Measurements from ENCODE around the gene CALU.

Gene CALU

DNA sequence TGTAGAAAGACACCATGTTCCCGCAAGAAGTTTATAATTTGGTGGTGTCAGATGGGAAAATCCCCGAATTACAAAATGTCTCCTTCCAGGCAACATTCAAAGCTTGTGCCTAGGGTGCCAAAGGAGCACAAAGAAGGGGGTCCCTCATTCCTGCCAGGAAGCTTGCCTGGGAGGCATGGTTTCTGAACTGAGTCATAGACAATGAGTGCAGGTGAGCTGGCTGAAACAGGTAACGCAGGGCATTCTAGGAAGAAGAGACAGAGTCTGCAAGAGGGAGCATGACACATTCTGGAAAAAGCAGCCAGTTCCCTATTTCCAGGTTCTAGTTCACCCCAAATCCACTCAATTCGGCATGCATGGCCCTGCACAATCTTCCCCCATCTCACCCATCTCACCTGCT lies 11.9 kb upstream of the CALU start:
- no peaks in the 10 kb centered on the region for H3K9me3 ChIP-seq (ENCODE audit: control insufficient read depth, insufficient read depth, low read depth, low read length)
- CTCF ChIA-PET, result interaction anchor here (0.6 kb wide), 1 partner anchor 46 kb away, joined by 4 read pairs; no protein-coding TSS in a partner anchor
- H3K4me3 ChIP-seq (ENCODE audit: low read depth, low read length), result no peak overlapping the region
- no peaks in the 10 kb centered on the region for H3K36me3 ChIP-seq (ENCODE audit: control insufficient read depth in 2 of 2, insufficient read depth in 1 of 2, low read length in 2 of 2)
- TF ChIP-seq, protein P1, sequence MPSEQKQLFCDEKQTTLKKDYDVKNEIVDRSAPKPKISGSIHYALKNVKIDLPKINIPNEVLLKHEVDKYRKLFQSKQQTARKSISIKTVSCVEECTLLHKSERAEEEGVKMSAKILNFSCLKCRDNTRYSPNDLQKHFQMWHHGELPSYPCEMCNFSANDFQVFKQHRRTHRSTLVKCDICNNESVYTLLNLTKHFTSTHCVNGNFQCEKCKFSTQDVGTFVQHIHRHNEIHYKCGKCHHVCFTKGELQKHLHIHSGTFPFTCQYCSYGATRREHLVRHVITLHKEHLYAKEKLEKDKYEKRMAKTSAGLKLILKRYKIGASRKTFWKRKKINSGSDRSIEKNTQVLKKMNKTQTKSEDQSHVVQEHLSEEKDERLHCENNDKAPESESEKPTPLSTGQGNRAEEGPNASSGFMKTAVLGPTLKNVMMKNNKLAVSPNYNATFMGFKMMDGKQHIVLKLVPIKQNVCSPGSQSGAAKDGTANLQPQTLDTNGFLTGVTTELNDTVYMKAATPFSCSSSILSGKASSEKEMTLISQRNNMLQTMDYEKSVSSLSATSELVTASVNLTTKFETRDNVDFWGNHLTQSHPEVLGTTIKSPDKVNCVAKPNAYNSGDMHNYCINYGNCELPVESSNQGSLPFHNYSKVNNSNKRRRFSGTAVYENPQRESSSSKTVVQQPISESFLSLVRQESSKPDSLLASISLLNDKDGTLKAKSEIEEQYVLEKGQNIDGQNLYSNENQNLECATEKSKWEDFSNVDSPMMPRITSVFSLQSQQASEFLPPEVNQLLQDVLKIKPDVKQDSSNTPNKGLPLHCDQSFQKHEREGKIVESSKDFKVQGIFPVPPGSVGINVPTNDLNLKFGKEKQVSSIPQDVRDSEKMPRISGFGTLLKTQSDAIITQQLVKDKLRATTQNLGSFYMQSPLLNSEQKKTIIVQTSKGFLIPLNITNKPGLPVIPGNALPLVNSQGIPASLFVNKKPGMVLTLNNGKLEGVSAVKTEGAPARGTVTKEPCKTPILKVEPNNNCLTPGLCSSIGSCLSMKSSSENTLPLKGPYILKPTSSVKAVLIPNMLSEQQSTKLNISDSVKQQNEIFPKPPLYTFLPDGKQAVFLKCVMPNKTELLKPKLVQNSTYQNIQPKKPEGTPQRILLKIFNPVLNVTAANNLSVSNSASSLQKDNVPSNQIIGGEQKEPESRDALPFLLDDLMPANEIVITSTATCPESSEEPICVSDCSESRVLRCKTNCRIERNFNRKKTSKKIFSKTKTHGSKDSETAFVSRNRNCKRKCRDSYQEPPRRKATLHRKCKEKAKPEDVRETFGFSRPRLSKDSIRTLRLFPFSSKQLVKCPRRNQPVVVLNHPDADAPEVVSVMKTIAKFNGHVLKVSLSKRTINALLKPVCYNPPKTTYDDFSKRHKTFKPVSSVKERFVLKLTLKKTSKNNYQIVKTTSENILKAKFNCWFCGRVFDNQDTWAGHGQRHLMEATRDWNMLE (tag by site-specific recombination; conservative IDR thresholded peaks at IDR 0.05; ENCODE audit: low read depth), result no peak
- TF ChIP-seq ZNF510 (tag by site-specific recombination; IDR thresholded peaks at IDR 0.05; ENCODE audit: insufficient replicate concordance), result no peak
- TF ChIP-seq ZNF704 (tag by site-specific recombination; IDR thresholded peaks at IDR 0.05), result no peak
- TF ChIP-seq TCF7L2 (IDR thresholded peaks at IDR 0.05; ENCODE audit: borderline replicate concordance, low read depth, low read length), result no peak
- no peak for TF ChIP-seq ZBTB20 (tag by site-specific recombination; IDR thresholded peaks at IDR 0.05)
- no peak for TF ChIP-seq ZSCAN5A (tag by site-specific recombination; IDR thresholded peaks at IDR 0.05)
- no peak for TF ChIP-seq GLIS1 (tag by site-specific recombination; IDR thresholded peaks at IDR 0.05)
- TF ChIP-seq OVOL3 (tag by site-specific recombination; IDR thresholded peaks at IDR 0.05), result no peak
- TF ChIP-seq ZNF549 (tag by site-specific recombination; IDR thresholded peaks at IDR 0.05), result no peak
- no peak for TF ChIP-seq KLF8 (tag by site-specific recombination; IDR thresholded peaks at IDR 0.05)
- TF ChIP-seq GLI4 (tag by site-specific recombination; IDR thresholded peaks at IDR 0.05), result no peak
- no peak for TF ChIP-seq ZNF610 (tag by site-specific recombination; IDR thresholded peaks at IDR 0.05; ENCODE audit: borderline replicate concordance)
- no peak for TF ChIP-seq ZNF426 (tag by site-specific recombination; IDR thresholded peaks at IDR 0.05)
- no peaks in the 10 kb centered on the region for H3K4me1 ChIP-seq (ENCODE audit: control insufficient read depth, insufficient read depth, low read length)
- no peak overlapping the region for H3K27ac ChIP-seq (ENCODE audit: extremely low read depth, low read depth, low read length)
- POLR2A ChIA-PET, result no interaction called here

DNA sequence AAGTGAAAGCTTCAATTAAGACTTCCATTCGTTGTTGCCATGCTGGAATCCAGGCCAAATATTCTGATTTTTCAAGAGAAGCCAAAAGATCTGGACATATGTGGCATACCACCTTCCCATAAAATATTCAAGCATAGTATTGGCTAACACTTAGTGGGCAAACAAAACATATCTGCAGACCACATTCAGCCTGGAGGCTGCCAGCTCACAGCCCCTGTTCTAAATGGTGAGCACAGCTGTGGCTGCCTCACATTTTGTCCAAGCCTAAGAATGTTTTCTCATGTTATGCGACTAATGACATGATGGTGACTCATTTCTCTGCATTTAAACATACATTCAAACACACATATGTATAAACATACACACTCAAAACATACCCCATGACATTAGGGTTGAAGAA lies 10.6 kb upstream of the CALU start:
- Histone ChIP-seq H3K27ac (ENCODE audit: extremely low read depth, low read depth, low read length) (no peak overlapping the region), H3K4me3 (ENCODE audit: low read depth, low read length) (no peak overlapping the region), H3K36me3 (ENCODE audit: control insufficient read depth in 2 of 2, insufficient read depth in 1 of 2, low read length in 2 of 2) (no peaks in the 10 kb centered on the region), H3K9me3 (ENCODE audit: control insufficient read depth, insufficient read depth, low read depth, low read length) (no peaks in the 10 kb centered on the region), H3K4me1 (ENCODE audit: control insufficient read depth, insufficient read depth, low read length) (no peaks in the 10 kb centered on the region)
- ChIA-PET POLR2A (no interaction called here), CTCF (no interaction called here)
- TF ChIP-seq ZNF776 (tag by site-specific recombination; IDR thresholded peaks at IDR 0.05; ENCODE audit: borderline replicate concordance) (no peak), ZNF24 (tag by site-specific recombination; IDR thresholded peaks at IDR 0.05) (no peak), ZNF837 (tag by site-specific recombination; IDR thresholded peaks at IDR 0.05) (no peak), ZNF19 (tag by site-specific recombination; IDR thresholded peaks at IDR 0.05; ENCODE audit: low read depth) (no peak), ZNF785 (tag by site-specific recombination; IDR thresholded peaks at IDR 0.05) (no peak), ZNF624 (tag by site-specific recombination; IDR thresholded peaks at IDR 0.05) (no peak), ZNF549 (tag by site-specific recombination; IDR thresholded peaks at IDR 0.05) (no peak), ZSCAN5A (tag by site-specific recombination; IDR thresholded peaks at IDR 0.05) (no peak), ZNF560 (tag by site-specific recombination; IDR thresholded peaks at IDR 0.05; ENCODE audit: borderline replicate concordance) (no peak), ZNF555 (tag by site-specific recombination; conservative IDR thresholded peaks at IDR 0.05) (no peak), OVOL3 (tag by site-specific recombination; IDR thresholded peaks at IDR 0.05) (no peak), ZNF48 (tag by site-specific recombination; IDR thresholded peaks at IDR 0.05) (no peak)
